AG04450 (cell line): Measurements from ENCODE around the gene CDR2L. TPM values are rescaled to one million over a fixed set of nuclear protein-coding genes. Genes with fewer than 3 reads are reported as not detected.

Experiments
- CTCF ChIA-PET: fragments of 300-600, 350-600 bp; formaldehyde crosslinking; extraction: SDS; loops from one replicate; lab custom pipeline; 2022; ENCODE audit warnings: antibody characterized with exemption, inconsistent platforms; lab: Charles Lee
- POLR2A ChIA-PET: fragments of 350-600 bp; formaldehyde crosslinking; extraction: SDS; loops from one replicate; lab custom pipeline; 2021; ENCODE audit warnings: antibody characterized with exemption, inconsistent platforms; lab: Yijun Ruan, JAX
- DNase-seq: peaks from one replicate; pipeline ENCODE4 v3.0.0-alpha.2; 2011; ENCODE audit warnings: low read depth, low spot score
- H3K27ac ChIP-seq: one replicate; pipeline ENCODE4 v1.5.1; 2012; ENCODE audit warnings: low read depth, low read length, control low read depth
- H3K27me3 ChIP-seq: one replicate; pipeline ENCODE4 v1.6.0; 2012; ENCODE audit warnings: low read length; ENCODE audit not compliant: control insufficient read depth, insufficient read depth
- H3K4me3 ChIP-seq: 2 replicates; pipeline ENCODE4 v1.5.1; 2011; ENCODE audit warnings: mild to moderate bottlenecking, low read depth, low read length, control low read depth
- H3K9me3 ChIP-seq: 2 replicates; pipeline ENCODE4 v1.5.1; 2012; ENCODE audit warnings: low read length; ENCODE audit not compliant: control insufficient read depth, insufficient read depth
- polyA plus RNA-seq: library from polyadenylated mRNA; depleted of rRNA; stranded (reverse); fragments of >200 nt; gene quantifications from 2 replicates; pipeline ENCODE4 v1.2.3, GENCODE V29; 2011
- TF ChIP-seq, protein P1 (sequence below): IDR thresholded peaks from 2 replicates; pipeline ENCODE4 v1.5.1; 2011; ENCODE audit warnings: low read depth, low read length, control low read depth, inconsistent platforms

Gene CDR2L
- polyA plus RNA-seq, 1 experiment = 8.4 TPM

- peaks cover 24% of the 10 kb centered on the region for H3K9me3 ChIP-seq
- CTCF ChIA-PET = interaction anchor here (0.7 to 2.4 kb wide), 4 partner anchors 19 to 74 kb away, joined by 3 to 15 read pairs (median 6); partner anchors contain the start of gene MRPL58
- no peaks in the 10 kb centered on the region for H3K27me3 ChIP-seq
- TF ChIP-seq, protein P1, sequence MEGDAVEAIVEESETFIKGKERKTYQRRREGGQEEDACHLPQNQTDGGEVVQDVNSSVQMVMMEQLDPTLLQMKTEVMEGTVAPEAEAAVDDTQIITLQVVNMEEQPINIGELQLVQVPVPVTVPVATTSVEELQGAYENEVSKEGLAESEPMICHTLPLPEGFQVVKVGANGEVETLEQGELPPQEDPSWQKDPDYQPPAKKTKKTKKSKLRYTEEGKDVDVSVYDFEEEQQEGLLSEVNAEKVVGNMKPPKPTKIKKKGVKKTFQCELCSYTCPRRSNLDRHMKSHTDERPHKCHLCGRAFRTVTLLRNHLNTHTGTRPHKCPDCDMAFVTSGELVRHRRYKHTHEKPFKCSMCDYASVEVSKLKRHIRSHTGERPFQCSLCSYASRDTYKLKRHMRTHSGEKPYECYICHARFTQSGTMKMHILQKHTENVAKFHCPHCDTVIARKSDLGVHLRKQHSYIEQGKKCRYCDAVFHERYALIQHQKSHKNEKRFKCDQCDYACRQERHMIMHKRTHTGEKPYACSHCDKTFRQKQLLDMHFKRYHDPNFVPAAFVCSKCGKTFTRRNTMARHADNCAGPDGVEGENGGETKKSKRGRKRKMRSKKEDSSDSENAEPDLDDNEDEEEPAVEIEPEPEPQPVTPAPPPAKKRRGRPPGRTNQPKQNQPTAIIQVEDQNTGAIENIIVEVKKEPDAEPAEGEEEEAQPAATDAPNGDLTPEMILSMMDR = no peak
- H3K4me3 ChIP-seq = peak overlapping the region; percentile 71
- POLR2A ChIA-PET = interaction anchor here (5.2 kb wide), 1 partner anchor 20 kb away, joined by 30 read pairs; the partner anchor contains the start of gene MRPL58
- H3K27ac ChIP-seq = no peak overlapping the region
- no peak for DNase-seq
Observed at GRCh38 chr17:75031972-75032719, 44.7 kb downstream of the CDR2L start.

GRCh38 chr17:75032720-75033280 is 45.4 kb downstream of the CDR2L start:
- Histone ChIP-seq H3K4me3 (peak overlapping the region; percentile 71), H3K27ac (no peak overlapping the region), H3K9me3 (peaks cover 24% of the 10 kb centered on the region), H3K27me3 (no peaks in the 10 kb centered on the region)
- ChIA-PET POLR2A (interaction anchor here (5.2 kb wide), 1 partner anchor 20 kb away, joined by 30 read pairs; the partner anchor contains the start of gene MRPL58), CTCF (interaction anchor here (0.7 to 2.4 kb wide), 3 partner anchors 44 to 75 kb away, joined by 3 to 15 read pairs (median 6); no protein-coding TSS in a partner anchor)
- no peak for DNase-seq
- TF ChIP-seq, protein P1 = no peak

GRCh38 chr17:75033346-75034235 is 46.2 kb downstream of the CDR2L start:
- TF ChIP-seq, protein P1 = peak; percentile 19; the same call in 1 of the 2 replicates
- ChIA-PET POLR2A (interaction anchor here (5.2 kb wide), 1 partner anchor 21 kb away, joined by 30 read pairs; the partner anchor contains the start of gene MRPL58), CTCF (interaction anchor here (1.1 to 2.6 kb wide), 4 partner anchors 21 to 75 kb away, joined by 3 to 15 read pairs (median 6); partner anchors contain the start of gene MRPL58)
- Histone ChIP-seq H3K9me3 (peaks cover 24% of the 10 kb centered on the region), H3K27me3 (no peaks in the 10 kb centered on the region), H3K4me3 (peak overlapping the region; percentile 71), H3K27ac (peak overlapping the region; percentile 99)
- peak; percentile 76 for DNase-seq

DNA sequence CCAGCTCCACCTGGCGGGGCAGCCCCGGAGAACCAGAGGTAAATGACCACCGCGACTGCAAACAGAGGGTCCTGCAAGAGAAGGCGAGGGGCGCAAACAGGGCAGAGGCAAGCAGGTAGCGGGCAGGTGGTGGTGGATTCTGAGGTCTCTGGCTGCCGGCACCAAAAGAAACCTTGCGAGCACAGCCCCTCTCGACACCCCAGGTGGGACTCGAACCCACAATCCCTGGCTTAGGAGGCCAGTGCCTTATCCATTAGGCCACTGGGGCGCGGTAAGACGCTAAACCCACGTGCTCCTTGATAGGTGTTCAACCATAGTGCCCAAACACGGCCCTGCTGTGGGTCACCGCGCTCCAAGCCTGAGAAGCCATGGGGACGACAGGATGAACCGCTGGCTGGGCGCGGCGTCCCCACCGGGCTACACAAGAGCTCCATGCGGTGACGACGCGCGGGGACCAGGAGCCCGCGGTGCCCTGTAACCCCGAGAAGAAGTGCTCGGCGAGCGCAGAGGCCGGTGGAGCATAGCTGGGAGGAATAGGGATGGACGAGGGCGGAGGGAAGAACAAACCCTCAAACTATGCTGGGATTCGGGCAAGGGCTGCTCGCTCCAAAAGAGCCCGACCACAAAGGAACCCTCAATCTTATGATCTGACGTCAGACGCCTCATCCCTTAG is 46.9 kb downstream of the CDR2L start:
- DNase-seq = peak; percentile 73
- CTCF ChIA-PET = interaction anchor here (0.8 to 2.6 kb wide), 7 partner anchors 11 to 80 kb away, joined by 3 to 15 read pairs (median 4); partner anchors contain the start of gene MRPL58
- H3K27ac ChIP-seq = peak overlapping the region; percentile 99
- no peaks in the 10 kb centered on the region for H3K27me3 ChIP-seq
- TF ChIP-seq, protein P1 = no peak
- H3K4me3 ChIP-seq = peak overlapping the region; percentile 71
- H3K9me3 ChIP-seq = peaks cover 24% of the 10 kb centered on the region
- POLR2A ChIA-PET = interaction anchor here (1.0 to 5.2 kb wide), 6 partner anchors 12 to 73 kb away, joined by 3 to 30 read pairs (median 6); partner anchors contain the start of genes ATP5PD, KCTD2, MRPL58 and SLC16A5
